Progenitor cell of endocrine pancreas (in vitro differentiated cells): Measurements from ENCODE around the gene ECHS1. TPM values are rescaled to one million over a fixed set of nuclear protein-coding genes. Genes with fewer than 3 reads are reported as not detected.

ENCODE experiments used
- DNase-seq: peaks from one replicate; pipeline ENCODE4 v3.0.0; 2021; ENCODE audit warnings: low spot score; ENCODE audit not compliant: unreplicated experiment
- H3K27ac Mint-ChIP-seq: 2 replicates; pipeline ENCODE4 v1.8.0; 2021; ENCODE audit warnings: mild to moderate bottlenecking, moderate library complexity, mixed read lengths
- H3K27me3 Mint-ChIP-seq: 2 replicates; pipeline ENCODE4 v1.8.0; 2021; ENCODE audit warnings: mixed read lengths
- H3K36me3 Mint-ChIP-seq: 2 replicates; pipeline ENCODE4 v1.8.0; 2022; ENCODE audit warnings: mixed read lengths; ENCODE audit not compliant: insufficient read depth
- H3K4me1 Mint-ChIP-seq: 2 replicates; pipeline ENCODE4 v1.8.0; 2021; ENCODE audit warnings: low read depth, mixed read lengths
- H3K4me3 Mint-ChIP-seq: 2 replicates; pipeline ENCODE4 v1.8.0; 2021; ENCODE audit warnings: low read depth, mild to moderate bottlenecking, moderate library complexity, mixed read lengths
- H3K9me3 Mint-ChIP-seq: 2 replicates; pipeline ENCODE4 v1.8.0; 2021; ENCODE audit warnings: low read depth, mixed read lengths
- CTCF ChIP-seq: fragments of 200-600 bp; sonication (generic); IDR thresholded peaks from one replicate; pipeline ENCODE4 v1.5.0; 2021; ENCODE audit warnings: antibody characterized with exemption, mild to moderate bottlenecking; ENCODE audit not compliant: unreplicated experiment
- total RNA-seq: library from RNA; stranded (reverse); gene quantifications from 2 replicates; pipeline ENCODE4 v1.2.1, GENCODE V29; 2021

ECHS1 gene
- total RNA-seq, 1 donor from 2014 or later = 91.4 TPM

- DNase-seq = no peak
- peaks cover 6% of the 10 kb centered on the region for H3K4me1 Mint-ChIP-seq
- no peaks in the 10 kb centered on the region for H3K9me3 Mint-ChIP-seq
- H3K36me3 Mint-ChIP-seq = peaks cover 5% of the 10 kb centered on the region
- no peak overlapping the region for H3K27ac Mint-ChIP-seq
- H3K4me3 Mint-ChIP-seq = no peak overlapping the region
- TF ChIP-seq CTCF = no peak
- no peaks in the 10 kb centered on the region for H3K27me3 Mint-ChIP-seq
These were observed 13.6 kb downstream of the ECHS1 start for GRCh38 chr10:133359554-133359971.

- peaks cover 6% of the 10 kb centered on the region for H3K4me1 Mint-ChIP-seq
- peaks cover 2% of the 10 kb centered on the region for H3K36me3 Mint-ChIP-seq
- no peaks in the 10 kb centered on the region for H3K27me3 Mint-ChIP-seq
- peak overlapping the region; percentile 29 for H3K27ac Mint-ChIP-seq
- TF ChIP-seq CTCF = no peak
- no peak for DNase-seq
- H3K4me3 Mint-ChIP-seq = peak overlapping the region; percentile 37
- no peaks in the 10 kb centered on the region for H3K9me3 Mint-ChIP-seq
These were observed 14.2 kb downstream of the ECHS1 start for GRCh38 chr10:133358925-133359310.

- Mint-ChIP-seq H3K27me3 (no peaks in the 10 kb centered on the region), H3K4me3 (peak overlapping the region; percentile 37), H3K36me3 (peaks cover 2% of the 10 kb centered on the region), H3K4me1 (peaks cover 6% of the 10 kb centered on the region), H3K27ac (no peak overlapping the region), H3K9me3 (no peaks in the 10 kb centered on the region)
- DNase-seq = no peak
- TF ChIP-seq CTCF = no peak
These were observed 14.8 kb downstream of the ECHS1 start for GRCh38 chr10:133358162-133358924.

GRCh38 chr10:133357285-133358161, 15.6 kb downstream of the ECHS1 start, which contains the start of gene FUOM:
FUOM (minus strand) TSS chr10:133358019; CDS start chr10:133358007, 12 bp downstream.
- no peaks in the 10 kb centered on the region for H3K27me3 Mint-ChIP-seq
- no peak for DNase-seq
- H3K4me1 Mint-ChIP-seq = peaks cover 6% of the 10 kb centered on the region
- H3K36me3 Mint-ChIP-seq = peaks cover 2% of the 10 kb centered on the region
- H3K4me3 Mint-ChIP-seq = peak within 1 kb of the TSS; percentile 65
- peak; percentile 13 for TF ChIP-seq CTCF
- H3K27ac Mint-ChIP-seq = no peak within 1 kb of the TSS
- no peaks in the 10 kb centered on the region for H3K9me3 Mint-ChIP-seq

- no peaks in the 10 kb centered on the region for H3K9me3 Mint-ChIP-seq
- H3K4me3 Mint-ChIP-seq = peak overlapping the region; percentile 65
- no peak for TF ChIP-seq CTCF
- no peaks in the 10 kb centered on the region for H3K36me3 Mint-ChIP-seq
- peaks cover 6% of the 10 kb centered on the region for H3K4me1 Mint-ChIP-seq
- H3K27me3 Mint-ChIP-seq = no peaks in the 10 kb centered on the region
- H3K27ac Mint-ChIP-seq = no peak overlapping the region
- DNase-seq = no peak
These were observed 16.4 kb downstream of the ECHS1 start for GRCh38 chr10:133356549-133357284.
